DND-41 (cell line): Measurements from ENCODE around the gene TH.

Experiments used
- EZH2 ChIP-seq: IDR thresholded peaks from 3 replicates; pipeline ENCODE4 v1.6.1; 2012; ENCODE audit warnings: borderline replicate concordance, low read depth, mild to moderate bottlenecking, moderate library complexity, low read length, inconsistent platforms; ENCODE audit not compliant: severe bottlenecking
- TF ChIP-seq, protein P1 (sequence below): IDR thresholded peaks from 2 replicates; pipeline ENCODE4 v1.5.1; 2012; ENCODE audit warnings: borderline replicate concordance, low read length, moderate library complexity, mild to moderate bottlenecking; ENCODE audit not compliant: poor library complexity, severe bottlenecking; ENCODE audit errors: extremely low read depth

DNA sequence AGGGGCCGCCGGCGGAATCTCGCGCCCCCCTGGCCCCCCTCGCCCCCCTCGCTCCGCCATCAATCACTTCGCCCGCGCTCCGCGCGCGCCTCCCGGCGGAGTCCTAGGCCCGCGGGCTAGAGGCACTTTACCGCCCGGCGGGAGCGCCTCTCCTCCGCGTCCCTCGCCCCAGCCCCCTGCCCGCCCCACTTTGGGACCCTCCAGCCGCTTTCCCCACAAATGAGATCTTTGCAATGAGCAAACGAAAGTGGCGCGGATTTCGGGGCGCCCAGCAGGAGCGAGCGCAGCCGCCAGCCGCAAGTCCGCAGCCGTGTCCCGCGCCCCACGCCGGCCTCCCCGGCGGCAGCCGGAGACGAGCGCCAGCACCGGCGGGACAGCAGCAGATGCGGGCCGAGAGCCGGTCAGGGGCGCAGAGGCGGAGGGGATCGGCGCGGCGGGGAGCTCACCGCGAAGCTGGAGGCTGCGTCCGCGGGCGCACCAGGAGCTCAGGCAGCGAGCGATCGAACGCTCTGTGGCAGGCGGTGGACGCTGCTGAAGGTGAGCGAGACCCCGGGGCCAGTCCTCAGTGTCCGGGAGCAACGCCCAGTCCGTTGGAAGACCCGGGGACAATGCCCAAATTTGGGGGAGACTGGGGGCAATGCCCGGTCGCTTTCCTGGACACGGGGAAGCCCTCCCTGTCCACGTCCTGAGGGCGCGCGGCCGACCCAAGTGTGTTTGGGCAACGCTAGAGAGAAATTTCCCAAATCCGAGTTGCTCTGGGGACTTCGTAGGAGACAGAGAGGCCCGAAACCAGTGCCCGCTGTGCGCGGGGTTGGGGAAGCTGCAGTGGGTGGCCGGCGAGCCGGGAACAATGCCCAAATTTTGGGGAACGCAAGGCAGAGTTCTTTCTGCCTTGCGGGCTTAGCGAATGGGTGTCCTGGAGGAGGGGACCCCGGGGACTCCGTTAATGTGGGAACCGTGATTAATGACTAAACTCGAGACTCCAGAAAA is 30.9 kb downstream of the TH start:
- TF ChIP-seq, protein P1, sequence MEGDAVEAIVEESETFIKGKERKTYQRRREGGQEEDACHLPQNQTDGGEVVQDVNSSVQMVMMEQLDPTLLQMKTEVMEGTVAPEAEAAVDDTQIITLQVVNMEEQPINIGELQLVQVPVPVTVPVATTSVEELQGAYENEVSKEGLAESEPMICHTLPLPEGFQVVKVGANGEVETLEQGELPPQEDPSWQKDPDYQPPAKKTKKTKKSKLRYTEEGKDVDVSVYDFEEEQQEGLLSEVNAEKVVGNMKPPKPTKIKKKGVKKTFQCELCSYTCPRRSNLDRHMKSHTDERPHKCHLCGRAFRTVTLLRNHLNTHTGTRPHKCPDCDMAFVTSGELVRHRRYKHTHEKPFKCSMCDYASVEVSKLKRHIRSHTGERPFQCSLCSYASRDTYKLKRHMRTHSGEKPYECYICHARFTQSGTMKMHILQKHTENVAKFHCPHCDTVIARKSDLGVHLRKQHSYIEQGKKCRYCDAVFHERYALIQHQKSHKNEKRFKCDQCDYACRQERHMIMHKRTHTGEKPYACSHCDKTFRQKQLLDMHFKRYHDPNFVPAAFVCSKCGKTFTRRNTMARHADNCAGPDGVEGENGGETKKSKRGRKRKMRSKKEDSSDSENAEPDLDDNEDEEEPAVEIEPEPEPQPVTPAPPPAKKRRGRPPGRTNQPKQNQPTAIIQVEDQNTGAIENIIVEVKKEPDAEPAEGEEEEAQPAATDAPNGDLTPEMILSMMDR = no peak
- TF ChIP-seq EZH2 = no peak
